Mesodermal cell (in vitro differentiated cells): Measurements from ENCODE around the gene CELF6. TPM values are rescaled to one million over a fixed set of nuclear protein-coding genes. Genes with fewer than 3 reads are reported as not detected.
A peak's percentile ranks its signal among the peaks of the same experiment; 100 is the strongest.

ENCODE experiments used
- H3K27ac ChIP-seq: 2 replicates; pipeline ENCODE4 v1.7.0; 2013; ENCODE audit warnings: mild to moderate bottlenecking, low read depth, low read length, moderate library complexity; ENCODE audit not compliant: severe bottlenecking
- H3K36me3 ChIP-seq: 2 replicates; pipeline ENCODE4 v1.7.1; 2013; ENCODE audit warnings: mild to moderate bottlenecking, low read length, moderate library complexity; ENCODE audit not compliant: control insufficient read depth, insufficient read depth
- H3K4me1 ChIP-seq: one replicate; pipeline ENCODE4 v1.7.1; 2013; ENCODE audit warnings: mild to moderate bottlenecking, low read length; ENCODE audit not compliant: insufficient read depth, control insufficient read depth, poor library complexity, severe bottlenecking
- H3K4me3 ChIP-seq: 2 replicates; pipeline ENCODE4 v1.7.0; 2013; ENCODE audit warnings: low read length, control low read depth, mild to moderate bottlenecking; ENCODE audit not compliant: insufficient read depth, poor library complexity, severe bottlenecking; ENCODE audit errors: extremely low read depth
- H3K9me3 ChIP-seq: 2 replicates; pipeline ENCODE4 v1.7.1; 2013; ENCODE audit warnings: mild to moderate bottlenecking, low read length, moderate library complexity; ENCODE audit not compliant: control insufficient read depth
- WGBS, 2 experiments: methylation state at CpG; one replicate each; pipeline ENCODE4 v1.1.5; 2013; ENCODE audit warnings: missing lambda C conversion rate in 2 of 2; ENCODE audit not compliant: insufficient coverage in 2 of 2; 5-methylcytosine and 5-hydroxymethylcytosine counted together
- polyA plus RNA-seq, 2 experiments: library from polyadenylated mRNA; stranded (reverse); fragments of 50-300 nt; gene quantifications; one replicate each; pipeline ENCODE4 v1.2.3, GENCODE V29; 2013

The CELF6 gene
- 0.63 TPM for polyA plus RNA-seq (2013, experiment 1 of 2)
- 0.25 TPM for polyA plus RNA-seq (2013, experiment 2 of 2)

DNA sequence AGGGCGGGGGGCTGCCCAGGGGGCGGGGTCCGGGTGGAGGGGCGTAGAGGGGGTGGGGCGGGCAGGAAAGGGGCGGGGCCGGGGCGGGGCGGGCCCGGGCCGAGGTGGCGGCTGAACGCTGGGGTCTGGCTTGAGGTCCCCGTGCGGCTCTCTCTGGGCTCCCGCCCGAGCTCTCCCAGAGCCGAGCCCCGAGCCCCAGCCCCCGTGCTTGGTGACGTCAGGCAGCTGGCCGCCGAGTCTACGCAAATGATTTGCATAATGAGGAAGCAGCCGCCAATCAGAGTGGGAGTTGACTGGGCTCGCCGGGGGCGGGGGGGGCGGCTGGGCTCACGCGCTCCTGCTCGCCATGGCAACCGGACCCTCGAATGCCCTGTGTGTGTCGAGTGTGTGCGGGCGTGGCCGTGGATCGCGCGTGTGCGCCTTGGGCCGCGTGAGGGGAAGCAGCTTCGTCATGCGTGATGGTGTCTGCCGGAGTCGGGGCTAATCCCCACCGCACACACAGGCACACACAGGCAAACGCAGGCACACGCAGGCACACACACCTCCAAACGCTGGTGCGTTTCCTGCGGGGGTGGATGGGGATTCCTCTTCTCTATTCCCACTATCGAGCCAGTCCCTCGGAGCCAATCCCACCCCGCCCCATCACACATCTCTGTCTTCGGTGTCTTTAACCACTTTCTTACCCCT lies at the start of gene CELF6:
CELF6 (minus strand) TSS at position 173 of the 687 bp plus-strand sequence. CDS start 283 bp downstream, outside the sequence.
- Histone ChIP-seq H3K9me3 (no peaks in the 10 kb centered on the region), H3K27ac (peak within 1 kb of the TSS; percentile 45), H3K4me3 (peak within 1 kb of the TSS; percentile 45), H3K4me1 (peaks cover 7% of the 10 kb centered on the region), H3K36me3 (no peaks in the 10 kb centered on the region)
- 0 to 1% methylated on average over 14 to 33 of the region's 58 CpGs for WGBS, 2 experiments

DNA sequence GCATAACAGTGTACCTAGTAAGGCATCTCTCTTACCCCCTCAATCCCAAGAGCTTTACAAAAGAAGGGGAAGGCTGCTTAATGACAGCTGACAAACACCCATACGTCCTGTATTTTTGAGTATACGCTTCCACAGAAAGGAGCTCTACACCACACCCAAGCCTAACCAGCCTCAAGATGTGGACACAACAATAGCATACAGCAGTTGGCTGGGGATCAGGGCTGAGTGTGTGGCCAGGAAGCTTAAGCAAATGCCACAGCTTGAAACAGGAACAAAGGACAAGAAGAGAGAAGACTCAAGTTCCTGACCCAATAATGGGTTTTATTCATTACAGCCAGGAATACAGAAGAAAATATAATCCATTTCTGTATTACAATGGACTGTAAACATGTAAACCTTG lies 48.9 kb upstream of the CELF6 start:
- WGBS, 2 experiments = no CpG with 5 or more reads among the region's 2 CpGs
- Histone ChIP-seq H3K27ac (no peak overlapping the region), H3K9me3 (no peaks in the 10 kb centered on the region), H3K4me3 (no peak overlapping the region), H3K4me1 (no peaks in the 10 kb centered on the region), H3K36me3 (peaks cover 30% of the 10 kb centered on the region)

DNA sequence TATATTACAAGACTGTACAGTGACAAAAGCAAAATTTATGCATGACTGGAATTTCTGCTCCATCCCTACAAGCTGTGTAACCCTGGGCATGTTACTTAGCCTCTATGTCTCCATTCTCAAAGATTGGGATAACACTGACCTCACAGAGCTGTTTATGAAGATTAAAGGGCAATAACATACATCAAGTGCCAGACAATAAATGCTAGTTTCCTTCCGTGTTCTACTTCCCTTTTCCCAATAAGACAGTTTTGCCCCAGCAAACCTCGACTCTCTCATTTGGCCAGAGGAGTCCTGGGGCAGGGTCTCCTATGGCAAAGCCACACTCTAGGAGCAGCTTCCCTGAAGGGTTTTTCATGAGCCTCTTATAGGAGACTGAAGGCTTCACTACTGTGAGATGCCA lies 48.4 kb upstream of the CELF6 start:
- Histone ChIP-seq H3K36me3 (peaks cover 32% of the 10 kb centered on the region), H3K9me3 (no peaks in the 10 kb centered on the region), H3K27ac (no peak overlapping the region), H3K4me3 (no peak overlapping the region), H3K4me1 (no peaks in the 10 kb centered on the region)
- 83 to 88% methylated on average over 2 of the region's 2 CpGs for WGBS, 2 experiments

DNA sequence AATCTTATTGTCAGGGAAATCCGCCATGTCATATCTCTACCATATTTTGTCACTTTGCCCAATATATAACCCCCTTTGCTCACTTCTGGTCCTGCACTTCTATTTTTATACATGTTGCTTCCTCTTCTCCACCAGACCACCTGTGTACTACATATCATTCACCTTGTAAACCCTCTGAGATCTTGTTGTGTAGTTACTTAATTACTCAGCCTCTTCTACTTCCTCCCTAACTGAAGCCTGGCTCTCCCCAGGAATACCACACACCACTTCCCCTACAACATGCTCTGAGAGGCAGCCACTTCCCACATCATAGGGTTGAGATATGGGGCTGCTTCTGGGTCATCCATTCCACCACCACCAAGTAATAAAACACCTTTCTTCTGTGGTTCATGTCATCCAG lies 45.9 kb upstream of the CELF6 start:
- WGBS, 2 experiments = 100% methylated on average over 1 of the region's 1 CpG
- H3K4me3 ChIP-seq = no peak overlapping the region
- no peaks in the 10 kb centered on the region for H3K9me3 ChIP-seq
- H3K4me1 ChIP-seq = no peaks in the 10 kb centered on the region
- H3K27ac ChIP-seq = no peak overlapping the region
- peaks cover 31% of the 10 kb centered on the region for H3K36me3 ChIP-seq

DNA sequence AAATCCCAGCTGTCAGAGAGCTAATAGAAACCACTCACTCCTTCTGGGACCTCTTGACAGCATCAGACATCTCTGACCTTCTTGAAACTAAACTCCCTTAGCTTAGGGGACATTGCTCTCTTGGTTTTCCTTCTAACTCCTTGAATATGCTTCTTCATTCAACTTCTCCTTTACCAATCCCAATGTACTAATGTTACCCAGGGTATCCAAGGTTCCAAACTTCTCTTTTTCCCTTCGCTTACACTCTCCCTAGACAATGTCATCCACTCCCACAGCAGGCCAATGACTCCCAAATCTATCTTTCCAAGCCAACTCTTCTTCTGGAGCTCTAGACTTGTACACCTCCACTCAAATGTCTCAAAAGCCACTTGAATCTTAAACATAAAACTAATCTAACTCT lies 41.2 kb upstream of the CELF6 start:
- 84 to 91% methylated on average over 1 of the region's 1 CpG for WGBS, 2 experiments

DNA sequence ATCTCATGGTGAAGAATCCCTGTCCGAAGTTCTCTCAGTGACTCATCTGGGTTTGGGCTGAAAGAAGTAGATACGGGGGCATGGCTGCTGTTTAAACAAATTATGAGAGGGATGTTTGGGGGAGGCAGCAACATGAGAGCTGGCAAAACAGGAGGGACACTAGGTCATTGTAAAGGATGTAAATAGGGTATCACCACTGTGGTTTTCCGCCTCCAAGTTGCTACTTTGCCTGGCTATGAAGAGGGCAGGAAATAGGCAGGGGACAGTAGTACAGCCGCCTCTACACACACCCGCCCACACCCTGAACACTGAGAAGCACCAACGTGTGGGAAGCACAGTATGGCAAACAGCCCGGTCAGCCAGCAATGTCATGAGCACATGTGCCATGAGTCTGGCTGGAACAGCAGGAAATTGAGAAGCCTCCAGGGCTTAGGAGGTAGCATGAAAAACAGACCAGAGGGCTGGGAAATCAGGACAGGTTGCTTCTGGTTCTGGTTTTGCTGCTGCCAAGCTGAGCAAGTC lies 38.8 kb upstream of the CELF6 start:
- peaks cover 5% of the 10 kb centered on the region for H3K4me1 ChIP-seq
- no peak overlapping the region for H3K4me3 ChIP-seq
- peaks cover 47% of the 10 kb centered on the region for H3K36me3 ChIP-seq
- H3K27ac ChIP-seq = peak overlapping the region; percentile 64
- H3K9me3 ChIP-seq = no peaks in the 10 kb centered on the region
- WGBS, 2 experiments = 82 to 85% methylated on average over 5 of the region's 7 CpGs

More for the DNA sequence above, 41.2 kb upstream of the CELF6 start:
- Histone ChIP-seq H3K4me1 (peaks cover 5% of the 10 kb centered on the region), H3K27ac (no peak overlapping the region), H3K9me3 (no peaks in the 10 kb centered on the region), H3K36me3 (peaks cover 26% of the 10 kb centered on the region), H3K4me3 (no peak overlapping the region)

DNA sequence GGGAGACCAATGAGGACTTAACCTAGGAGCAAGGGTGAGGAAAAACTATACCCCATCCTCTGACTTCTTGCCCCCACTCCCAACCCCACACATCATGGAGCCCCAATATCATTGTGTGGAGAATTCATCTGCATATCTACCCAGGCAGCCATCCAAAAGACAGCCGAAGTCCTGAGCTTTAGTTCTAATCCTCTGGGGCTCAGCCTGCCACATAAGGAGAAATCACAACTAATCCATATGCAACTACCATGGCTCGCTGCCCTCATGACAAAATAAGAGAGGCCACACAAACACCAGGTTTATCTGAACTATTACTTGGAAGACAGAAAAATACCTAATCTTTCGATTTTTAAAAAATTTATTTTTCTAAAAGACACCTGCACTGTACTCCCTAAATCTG lies 38.2 kb upstream of the CELF6 start:
- no peak overlapping the region for H3K4me3 ChIP-seq
- no peaks in the 10 kb centered on the region for H3K9me3 ChIP-seq
- peak overlapping the region; percentile 64 for H3K27ac ChIP-seq
- 95% methylated on average over 2 to 3 of the region's 3 CpGs for WGBS, 2 experiments
- peaks cover 49% of the 10 kb centered on the region for H3K36me3 ChIP-seq
- peaks cover 5% of the 10 kb centered on the region for H3K4me1 ChIP-seq

DNA sequence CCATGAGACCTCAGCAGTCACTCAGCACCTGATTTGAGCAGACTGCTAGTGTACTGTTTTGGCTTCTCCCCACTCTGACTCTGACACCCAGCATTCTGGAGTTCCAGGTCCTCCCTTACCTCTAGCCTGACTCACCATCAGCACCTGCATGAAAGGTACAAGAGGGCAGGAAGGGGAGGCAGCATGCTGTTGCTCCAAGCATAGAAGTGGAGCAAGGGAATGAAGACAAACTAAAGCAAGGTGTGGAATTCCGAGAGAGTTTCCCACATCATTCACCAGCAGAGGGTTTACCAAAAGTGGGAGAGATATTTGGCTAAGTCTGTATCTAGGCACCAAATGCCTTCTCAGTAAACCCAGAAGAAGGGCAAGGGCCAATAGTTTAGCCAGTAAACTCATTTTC lies 34.5 kb upstream of the CELF6 start:
- WGBS, 2 experiments = 89 to 100% methylated on average over 1 of the region's 1 CpG
- H3K36me3 ChIP-seq = peaks cover 73% of the 10 kb centered on the region
- H3K4me3 ChIP-seq = no peak overlapping the region
- H3K9me3 ChIP-seq = no peaks in the 10 kb centered on the region
- no peak overlapping the region for H3K27ac ChIP-seq
- peaks cover 2% of the 10 kb centered on the region for H3K4me1 ChIP-seq

DNA sequence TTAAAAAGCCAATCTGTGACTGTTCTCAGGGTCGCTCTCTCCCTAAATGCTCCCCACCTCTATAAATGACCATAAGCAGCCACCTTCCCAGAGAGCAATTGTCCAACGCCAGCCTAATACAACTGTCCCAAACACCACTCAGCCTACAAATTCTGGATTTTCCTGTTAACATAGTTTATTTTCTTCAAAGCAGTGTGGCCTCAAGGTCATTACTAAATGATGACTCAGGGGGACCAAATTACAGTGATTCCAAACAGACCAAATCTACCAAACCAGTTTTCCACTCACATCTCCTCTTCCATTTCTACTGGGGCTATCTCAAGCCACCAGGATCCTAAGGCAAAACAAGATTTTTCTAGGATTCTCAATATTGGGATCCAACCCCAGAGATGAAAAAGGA lies 33.3 kb upstream of the CELF6 start:
- H3K27ac ChIP-seq = no peak overlapping the region
- H3K36me3 ChIP-seq = peaks cover 84% of the 10 kb centered on the region
- no peak overlapping the region for H3K4me3 ChIP-seq
- H3K4me1 ChIP-seq = no peaks in the 10 kb centered on the region
- WGBS, 2 experiments = 92 to 94% methylated on average over 2 of the region's 2 CpGs
- H3K9me3 ChIP-seq = no peaks in the 10 kb centered on the region

DNA sequence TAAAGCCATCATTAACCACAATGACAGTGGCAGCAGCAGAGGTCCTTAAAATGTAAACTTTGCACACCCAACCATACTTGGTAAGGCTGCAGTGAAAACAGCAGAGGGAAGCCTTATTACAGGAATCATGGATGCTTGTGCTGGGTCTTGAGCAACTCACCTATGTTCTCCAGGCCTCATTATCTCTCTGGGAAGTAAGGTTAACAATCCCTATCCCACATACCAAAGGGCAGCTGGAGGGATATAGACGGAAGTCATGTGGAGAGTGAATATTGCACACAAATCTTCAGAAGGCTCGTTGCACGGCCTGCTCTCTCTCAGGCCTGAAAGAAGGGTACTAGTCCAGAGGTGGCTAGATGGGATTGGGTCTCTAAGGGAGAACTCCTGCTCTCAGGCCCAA lies 25.8 kb upstream of the CELF6 start:
- no peak overlapping the region for H3K27ac ChIP-seq
- H3K36me3 ChIP-seq = peaks cover 70% of the 10 kb centered on the region
- H3K4me1 ChIP-seq = peaks cover 14% of the 10 kb centered on the region
- no peak overlapping the region for H3K4me3 ChIP-seq
- WGBS, 2 experiments = no CpG with 5 or more reads among the region's 3 CpGs
- H3K9me3 ChIP-seq = no peaks in the 10 kb centered on the region

DNA sequence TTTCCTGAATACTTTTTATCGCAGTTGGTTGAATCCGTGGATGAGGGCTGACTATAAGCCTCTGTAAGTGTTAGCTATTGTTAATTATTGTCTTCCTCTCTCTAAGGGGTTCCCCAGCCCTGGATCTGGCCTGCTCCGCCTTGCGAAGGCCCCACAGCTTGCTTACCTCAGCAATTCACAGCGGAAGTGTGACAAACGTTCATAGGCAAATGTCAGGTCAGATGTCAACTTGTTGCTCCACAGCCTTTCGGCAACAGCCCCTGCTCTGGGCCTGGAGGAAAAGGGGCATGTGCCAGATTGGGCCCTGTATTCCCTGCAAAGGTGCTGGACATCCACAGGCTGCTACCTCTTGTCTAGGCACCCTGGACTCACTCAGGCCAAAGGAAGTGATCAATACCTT lies 25.3 kb upstream of the CELF6 start:
- Histone ChIP-seq H3K4me1 (peaks cover 14% of the 10 kb centered on the region), H3K9me3 (no peaks in the 10 kb centered on the region), H3K4me3 (no peak overlapping the region), H3K36me3 (peaks cover 66% of the 10 kb centered on the region), H3K27ac (no peak overlapping the region)
- WGBS, 2 experiments = 83 to 89% methylated on average over 3 to 5 of the region's 7 CpGs
